ENCODE measurements around the gene HMOX2.

Gene HMOX2

GRCh38 chr16:4544473-4544872, 68.3 kb downstream of the HMOX2 start:
- no peak for TF ChIP-seq CTCF (IDR thresholded peaks at IDR 0.05; ENCODE audit: low read length, missing control alignments)
- H3K4me3 ChIP-seq (replicated peaks; ENCODE audit: low read depth, low read length) = no peak overlapping the region
- no peak for DNase-seq (ENCODE audit: low read depth)

- TF ChIP-seq CTCF (IDR thresholded peaks at IDR 0.05; ENCODE audit: low read length, missing control alignments) = no peak
- H3K4me3 ChIP-seq (replicated peaks; ENCODE audit: low read depth, low read length) = no peak overlapping the region
- no peak for DNase-seq (ENCODE audit: low read depth)
Observed at GRCh38 chr16:4548124-4548523, 71.9 kb downstream of the HMOX2 start.

GRCh38 chr16:4550591-4550990, 74.4 kb downstream of the HMOX2 start:
- DNase-seq (ENCODE audit: low read depth) = no peak
- H3K4me3 ChIP-seq (replicated peaks; ENCODE audit: low read depth, low read length) = no peak overlapping the region
- TF ChIP-seq CTCF (IDR thresholded peaks at IDR 0.05; ENCODE audit: low read length, missing control alignments) = no peak

GRCh38 chr16:4552541-4552940, 76.3 kb downstream of the HMOX2 start:
- no peak for DNase-seq (ENCODE audit: low read depth)
- H3K4me3 ChIP-seq (replicated peaks; ENCODE audit: low read depth, low read length) = no peak overlapping the region
- TF ChIP-seq CTCF (IDR thresholded peaks at IDR 0.05; ENCODE audit: low read length, missing control alignments) = no peak

- no peak for TF ChIP-seq CTCF (IDR thresholded peaks at IDR 0.05; ENCODE audit: low read length, missing control alignments)
- DNase-seq (ENCODE audit: low read depth) = no peak
- no peak within 1 kb of the TSS for H3K4me3 ChIP-seq (replicated peaks; ENCODE audit: low read depth, low read length)
Observed at GRCh38 chr16:4556112-4556511, 79.9 kb downstream of the HMOX2 start, which contains the start of gene C16orf96. TSS of gene C16orf96 (plus strand) at chr16:4556340. CDS start at chr16:4556490, 150 bp downstream.

- DNase-seq (ENCODE audit: low read depth) = no peak
- H3K4me3 ChIP-seq (replicated peaks; ENCODE audit: low read depth, low read length) = no peak overlapping the region
- no peak for TF ChIP-seq CTCF (IDR thresholded peaks at IDR 0.05; ENCODE audit: low read length, missing control alignments)
Observed at GRCh38 chr16:4556580-4556979, 80.4 kb downstream of the HMOX2 start.

GRCh38 chr16:4557973-4558372, 81.8 kb downstream of the HMOX2 start:
- DNase-seq (ENCODE audit: low read depth) = no peak
- no peak for TF ChIP-seq CTCF (IDR thresholded peaks at IDR 0.05; ENCODE audit: low read length, missing control alignments)
- no peak overlapping the region for H3K4me3 ChIP-seq (replicated peaks; ENCODE audit: low read depth, low read length)

Data from fibroblast of pulmonary artery (primary cell).